AG20443 (cell line): ENCODE results near the gene OTOL1.

Source experiments
- DNase-seq: peaks from one replicate; pipeline ENCODE4 v3.0.0; 2012; ENCODE audit warnings: low spot score, mixed read lengths

Gene OTOL1

DNA sequence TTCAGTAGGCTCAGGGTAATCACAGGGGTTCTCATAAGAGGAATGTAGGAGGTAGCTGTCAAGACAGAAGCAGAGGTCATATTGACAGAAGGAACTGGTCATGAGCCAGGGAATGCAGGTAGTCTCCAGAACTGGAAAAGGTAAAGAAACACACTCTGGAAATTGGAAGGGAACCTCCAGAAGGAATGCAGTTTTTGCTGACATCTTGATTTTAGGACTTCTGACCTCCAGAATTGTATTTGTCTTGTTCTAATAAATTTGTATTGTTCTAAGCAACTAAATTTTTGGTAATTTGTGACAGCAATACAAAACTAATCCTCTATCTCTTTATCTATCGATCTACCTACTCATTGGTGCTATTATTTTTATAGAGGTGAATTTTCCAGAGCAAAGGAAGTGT is 49.2 kb downstream of the OTOL1 start:
- DNase-seq = no peak

GRCh38 chr3:161548301-161548700 is 51.7 kb downstream of the OTOL1 start:
- no peak for DNase-seq

DNA sequence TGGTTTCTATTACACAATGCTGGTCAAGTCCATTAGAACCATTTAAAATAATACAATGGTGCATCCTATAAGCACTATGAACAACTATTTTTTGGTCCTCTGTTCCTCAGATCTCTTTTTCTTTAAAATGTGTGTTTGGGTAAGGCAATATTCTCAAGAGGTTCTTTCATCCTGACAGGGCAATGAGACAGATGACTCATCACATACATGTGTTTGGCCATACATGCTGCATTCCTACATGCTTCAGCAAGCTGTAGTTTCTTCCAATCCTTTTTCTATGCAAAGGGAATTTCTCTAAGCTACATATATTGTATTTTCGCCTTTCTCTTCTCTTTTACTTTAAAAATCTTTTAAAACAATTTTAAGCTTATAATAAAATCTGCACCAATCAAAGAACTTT is 52.7 kb downstream of the OTOL1 start:
- no peak for DNase-seq

DNA sequence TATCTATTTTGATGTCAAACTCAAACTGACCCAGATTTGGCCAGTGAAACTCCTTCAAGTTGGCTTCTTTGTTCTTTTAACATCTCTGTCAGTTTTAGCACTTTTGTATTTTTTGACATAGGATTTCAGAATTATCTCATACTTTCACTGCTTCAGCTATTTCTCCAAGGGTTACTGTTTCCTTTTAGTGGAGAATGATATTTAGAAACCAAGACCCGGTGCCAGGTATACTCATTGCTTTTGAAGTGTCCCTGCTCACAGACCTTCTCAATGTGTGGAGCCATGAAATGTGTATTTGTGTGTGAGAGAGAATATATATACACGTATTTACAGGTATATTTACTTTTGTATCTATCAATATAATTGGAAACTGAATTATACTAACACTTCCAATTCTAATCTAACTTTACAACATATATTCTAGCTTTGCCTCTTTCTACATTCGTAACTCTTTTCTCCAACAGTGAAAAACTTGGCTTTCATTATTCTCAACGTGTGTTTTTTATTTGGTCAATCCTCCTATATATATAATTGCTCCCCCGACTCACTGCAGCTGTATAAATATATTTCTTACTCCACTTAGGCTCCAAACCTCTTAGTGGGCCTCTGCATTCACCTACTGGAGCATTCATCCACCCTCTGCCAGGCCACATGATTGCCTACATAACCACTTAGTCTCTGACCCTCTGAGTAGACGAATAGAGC is 54.0 kb downstream of the OTOL1 start:
- DNase-seq = no peak

GRCh38 chr3:161551697-161552096 is 55.1 kb downstream of the OTOL1 start:
- DNase-seq = no peak

DNA sequence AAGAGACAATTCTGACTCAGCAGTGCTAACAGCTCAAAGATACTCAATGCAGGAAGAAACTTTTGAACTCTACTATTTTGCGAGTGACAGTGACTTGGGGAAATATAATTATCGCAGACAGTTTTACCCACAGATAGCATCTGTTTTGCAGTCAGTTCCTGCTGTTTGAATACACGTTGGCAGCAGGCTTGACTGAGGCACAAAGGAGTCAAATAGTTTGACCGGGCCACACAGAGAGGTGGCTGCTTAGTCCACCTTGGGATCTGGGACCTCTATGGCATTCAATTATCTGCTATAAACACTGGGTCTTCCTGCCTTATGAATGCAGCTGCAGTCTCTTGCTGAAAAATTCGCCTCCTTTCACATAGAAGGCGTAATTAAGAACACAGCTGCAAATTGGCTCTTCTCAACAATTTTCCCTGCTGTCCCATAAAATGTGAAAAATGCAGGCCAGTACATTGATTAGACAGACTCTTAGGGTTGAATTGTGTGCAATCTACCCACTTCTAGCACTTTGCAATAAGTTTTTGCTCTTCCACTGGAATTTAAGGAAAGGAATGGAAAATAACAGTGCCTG is 56.5 kb downstream of the OTOL1 start:
- DNase-seq = no peak
